MCF 10A (cell line): ENCODE measurements around the gene FAM222A. TPM values are rescaled to one million over a fixed set of nuclear protein-coding genes. Genes with fewer than 3 reads are reported as not detected.

Experiments
- BruUV-seq: library from RNA; stranded (reverse); fragments of 400-500 nt; replicated peaks from 2 replicates; lab custom pipeline; 2021; lab: Mats Ljungman, UMichigan
- CTCF ChIA-PET: fragments of 300-600 bp; sonication (Branson Sonifier 250); formaldehyde crosslinking; extraction: SDS; loops from one replicate; lab custom pipeline; 2021; ENCODE audit warnings: antibody characterized with exemption, inconsistent platforms; lab: Yijun Ruan, JAX
- POLR2A ChIA-PET: fragments of 300-600, 350-650 bp; sonication (Branson Sonifier 250); formaldehyde crosslinking; extraction: SDS; loops from one replicate; lab custom pipeline; 2020; ENCODE audit warnings: antibody characterized with exemption, inconsistent platforms; lab: Yijun Ruan, JAX
- DNase-seq: peaks from one replicate; pipeline ENCODE4 v3.0.0-alpha.2; 2018; ENCODE audit not compliant: unreplicated experiment
- H3K27ac Mint-ChIP-seq: one replicate; pipeline ENCODE4 v1.8.0; 2022; ENCODE audit warnings: mild to moderate bottlenecking, low read depth, mixed read lengths; ENCODE audit not compliant: unreplicated experiment
- H3K27me3 Mint-ChIP-seq: one replicate; pipeline ENCODE4 v1.8.0; 2022; ENCODE audit warnings: mixed read lengths; ENCODE audit not compliant: insufficient read depth, unreplicated experiment
- H3K36me3 Mint-ChIP-seq: one replicate; pipeline ENCODE4 v1.8.0; 2022; ENCODE audit warnings: mild to moderate bottlenecking, moderate library complexity, mixed read lengths; ENCODE audit not compliant: insufficient read depth, unreplicated experiment
- H3K4me1 Mint-ChIP-seq: one replicate; pipeline ENCODE4 v1.8.0; 2022; ENCODE audit warnings: mixed read lengths; ENCODE audit not compliant: insufficient read depth, unreplicated experiment
- H3K4me3 Mint-ChIP-seq: one replicate; pipeline ENCODE4 v1.8.0; 2022; ENCODE audit warnings: mild to moderate bottlenecking, moderate library complexity, mixed read lengths; ENCODE audit not compliant: unreplicated experiment
- H3K9me3 Mint-ChIP-seq: one replicate; pipeline ENCODE4 v1.8.0; 2022; ENCODE audit warnings: mixed read lengths; ENCODE audit not compliant: unreplicated experiment
- CTCF ChIP-seq: fragments of 200-600 bp; IDR thresholded peaks from one replicate; pipeline ENCODE4 v1.8.0; 2022; ENCODE audit warnings: antibody characterized with exemption, mild to moderate bottlenecking; ENCODE audit not compliant: unreplicated experiment
- intact Hi-C: fragments of 100-400 bp; cut with micrococcal nuclease; formaldehyde crosslinking; loops from 2 replicates; pipeline ENCODE4 v1.14.1; 2022
- total RNA-seq: library from RNA; stranded (reverse); gene quantifications from 2 replicates; pipeline ENCODE4 v1.2.3, GENCODE V29; 2022

Gene FAM222A
- total RNA-seq, 1 experiment from 2014 or later = 0.19 TPM

GRCh38 chr12:109696485-109697269, 16.9 kb upstream of the FAM222A start:
- TF ChIP-seq CTCF = no peak
- Mint-ChIP-seq H3K27ac (no peak overlapping the region), H3K4me3 (no peak overlapping the region), H3K4me1 (no peaks in the 10 kb centered on the region), H3K36me3 (no peaks in the 10 kb centered on the region), H3K9me3 (no peaks in the 10 kb centered on the region), H3K27me3 (peaks cover 20% of the 10 kb centered on the region)
- peak; percentile 27 for DNase-seq
- BruUV-seq = no TSS peak
- POLR2A ChIA-PET = interaction anchor here (0.7 kb wide), 1 partner anchor 22 kb away, joined by 4 read pairs; no protein-coding TSS in a partner anchor
- CTCF ChIA-PET = interaction anchor here (0.6 kb wide), 2 partner anchors 42 to 359 kb away, joined by 3 to 4 read pairs; no protein-coding TSS in a partner anchor
- intact Hi-C loops = no loop called here

GRCh38 chr12:109697270-109697553, 16.4 kb upstream of the FAM222A start:
- no peak for TF ChIP-seq CTCF
- no peaks in the 10 kb centered on the region for H3K9me3 Mint-ChIP-seq
- no peaks in the 10 kb centered on the region for H3K36me3 Mint-ChIP-seq
- POLR2A ChIA-PET = no interaction called here
- intact Hi-C loops = no loop called here
- no peak overlapping the region for H3K27ac Mint-ChIP-seq
- no TSS peak for BruUV-seq
- no peak for DNase-seq
- no peaks in the 10 kb centered on the region for H3K4me1 Mint-ChIP-seq
- CTCF ChIA-PET = interaction anchor here (0.6 kb wide), 1 partner anchor 359 kb away, joined by 4 read pairs; no protein-coding TSS in a partner anchor
- peaks cover 15% of the 10 kb centered on the region for H3K27me3 Mint-ChIP-seq
- H3K4me3 Mint-ChIP-seq = no peak overlapping the region

GRCh38 chr12:109697877-109698468, 15.7 kb upstream of the FAM222A start:
- Mint-ChIP-seq H3K4me1 (no peaks in the 10 kb centered on the region), H3K27ac (no peak overlapping the region), H3K9me3 (no peaks in the 10 kb centered on the region), H3K4me3 (no peak overlapping the region), H3K27me3 (peaks cover 7% of the 10 kb centered on the region), H3K36me3 (no peaks in the 10 kb centered on the region)
- TF ChIP-seq CTCF = no peak
- DNase-seq = no peak
- CTCF ChIA-PET = interaction anchor here (0.8 kb wide), 1 partner anchor 81 kb away, joined by 3 read pairs; no protein-coding TSS in a partner anchor
- POLR2A ChIA-PET = no interaction called here
- BruUV-seq = no TSS peak
- intact Hi-C loops = no loop called here

- Mint-ChIP-seq H3K4me3 (no peak overlapping the region), H3K9me3 (no peaks in the 10 kb centered on the region), H3K36me3 (no peaks in the 10 kb centered on the region), H3K27me3 (no peaks in the 10 kb centered on the region), H3K4me1 (no peaks in the 10 kb centered on the region), H3K27ac (no peak overlapping the region)
- no peak for TF ChIP-seq CTCF
- CTCF ChIA-PET = no interaction called here
- DNase-seq = no peak
- intact Hi-C loops = no loop called here
- BruUV-seq = no TSS peak
- POLR2A ChIA-PET = no interaction called here
Measured at GRCh38 chr12:109698820-109699219, 14.8 kb upstream of the FAM222A start.
